Measurements from ENCODE around the gene ZNF124. TPM values are rescaled to one million over a fixed set of nuclear protein-coding genes. Genes with fewer than 3 reads are reported as not detected.
"Not testable (repeated sequence)": the region's sequence is repeated elsewhere in the genome, so short reads cannot be mapped to it uniquely, and the experiment has no call there.

ZNF124 gene
- total RNA-seq, 3 donors from 2014 or later: 16.8 to 54.2 (median 46.5) TPM

DNA sequence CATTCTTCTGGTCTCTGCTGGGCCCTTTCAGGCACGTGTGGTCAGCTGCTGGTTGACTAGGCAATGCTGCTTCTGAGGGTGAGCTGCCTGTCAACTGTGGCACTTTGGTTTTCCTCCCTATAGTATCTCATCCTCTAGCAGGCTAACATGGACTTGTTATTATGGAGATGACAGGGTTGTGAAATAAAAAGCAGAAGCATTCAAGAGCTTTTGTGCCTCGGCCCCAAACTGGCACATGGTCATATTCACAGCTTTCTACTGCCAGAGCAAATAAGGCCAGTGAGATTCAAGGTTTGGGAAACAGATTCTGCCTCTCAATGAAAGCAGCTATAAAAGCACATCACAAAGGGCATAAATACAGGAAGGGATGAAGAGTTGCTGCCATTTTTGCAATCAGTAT, 1.6 kb upstream of the ZNF124 start:
- no peaks in the 10 kb centered on the region for H3K36me3 ChIP-seq
- intact Hi-C loops (cut with DNase I; ENCODE audit: low total_unique reads): no loop called here
- H3K27me3 ChIP-seq: no peaks in the 10 kb centered on the region
- H3K27ac ChIP-seq: no peak overlapping the region
- peaks cover 0 to 2% of the 10 kb centered on the region in 2 donors for H3K9me3 ChIP-seq
- TF ChIP-seq POLR2AphosphoS5 (IDR thresholded peaks at IDR 0.05) (no peak), POLR2A (IDR thresholded peaks at IDR 0.05) (no peak)
- TF ChIP-seq, protein P1, sequence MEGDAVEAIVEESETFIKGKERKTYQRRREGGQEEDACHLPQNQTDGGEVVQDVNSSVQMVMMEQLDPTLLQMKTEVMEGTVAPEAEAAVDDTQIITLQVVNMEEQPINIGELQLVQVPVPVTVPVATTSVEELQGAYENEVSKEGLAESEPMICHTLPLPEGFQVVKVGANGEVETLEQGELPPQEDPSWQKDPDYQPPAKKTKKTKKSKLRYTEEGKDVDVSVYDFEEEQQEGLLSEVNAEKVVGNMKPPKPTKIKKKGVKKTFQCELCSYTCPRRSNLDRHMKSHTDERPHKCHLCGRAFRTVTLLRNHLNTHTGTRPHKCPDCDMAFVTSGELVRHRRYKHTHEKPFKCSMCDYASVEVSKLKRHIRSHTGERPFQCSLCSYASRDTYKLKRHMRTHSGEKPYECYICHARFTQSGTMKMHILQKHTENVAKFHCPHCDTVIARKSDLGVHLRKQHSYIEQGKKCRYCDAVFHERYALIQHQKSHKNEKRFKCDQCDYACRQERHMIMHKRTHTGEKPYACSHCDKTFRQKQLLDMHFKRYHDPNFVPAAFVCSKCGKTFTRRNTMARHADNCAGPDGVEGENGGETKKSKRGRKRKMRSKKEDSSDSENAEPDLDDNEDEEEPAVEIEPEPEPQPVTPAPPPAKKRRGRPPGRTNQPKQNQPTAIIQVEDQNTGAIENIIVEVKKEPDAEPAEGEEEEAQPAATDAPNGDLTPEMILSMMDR (IDR thresholded peaks at IDR 0.05): no peak
- no peaks in the 10 kb centered on the region for H3K4me1 ChIP-seq
- no peak overlapping the region for H3K4me3 ChIP-seq
- no peak for DNase-seq (ENCODE audit: low spot score in 2 of 2)

DNA sequence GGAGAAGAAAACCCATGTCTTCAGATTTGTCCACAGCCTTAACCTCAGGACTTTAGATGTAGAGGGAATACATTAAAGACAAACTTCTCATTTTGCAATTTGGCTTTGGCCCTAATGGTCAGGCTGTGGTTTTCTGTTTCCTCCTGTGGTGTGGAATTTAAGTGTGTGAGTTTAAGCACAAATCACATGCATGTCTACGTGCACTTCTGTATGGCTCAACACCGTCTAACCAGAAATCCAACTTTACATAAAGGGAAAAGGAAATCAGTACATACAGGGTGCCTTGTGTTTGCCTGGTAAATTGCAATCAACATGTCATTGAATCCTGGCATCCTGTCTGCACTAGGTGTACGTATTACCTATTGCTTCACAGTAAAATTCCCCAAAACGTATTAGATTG, 1.2 kb upstream of the ZNF124 start:
- intact Hi-C loops (cut with DNase I; ENCODE audit: low total_unique reads): no loop called here
- no peak overlapping the region for H3K27ac ChIP-seq

DNA sequence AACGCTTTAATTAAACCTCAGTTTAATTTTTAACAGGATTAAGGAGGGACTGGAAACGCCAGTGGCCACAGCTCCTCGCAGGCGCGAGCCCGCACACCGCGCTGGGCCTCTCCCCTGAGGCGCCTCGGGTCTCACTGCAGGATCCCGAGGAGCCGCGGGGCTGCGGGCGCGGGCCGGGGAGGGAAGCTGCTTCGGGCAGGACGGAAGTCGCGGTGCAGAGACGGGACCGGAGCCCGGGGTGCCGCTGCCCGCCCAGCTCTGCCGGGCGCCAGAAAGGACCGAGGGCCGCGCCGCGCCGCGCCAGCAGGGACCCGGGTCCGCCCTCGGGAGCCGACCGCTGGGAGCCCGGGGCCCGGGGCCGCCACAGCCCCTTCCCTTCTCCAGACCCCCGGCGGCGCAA, 377 bp downstream of the ZNF124 start:
- H3K27me3 ChIP-seq; H3K27ac ChIP-seq; H3K4me1 ChIP-seq; H3K9me3 ChIP-seq; intact Hi-C loops (cut with DNase I; ENCODE audit: low total_unique reads); H3K4me3 ChIP-seq; H3K36me3 ChIP-seq; DNase-seq (ENCODE audit: low spot score in 2 of 2): not testable (repeated sequence)

More for the DNA sequence above, 1.2 kb upstream of the ZNF124 start:
- Histone ChIP-seq H3K9me3 (peaks cover 0 to 3% of the 10 kb centered on the region in 2 donors), H3K4me3 (no peak overlapping the region), H3K27me3 (no peaks in the 10 kb centered on the region), H3K36me3 (no peaks in the 10 kb centered on the region), H3K4me1 (no peaks in the 10 kb centered on the region)
- no peak for TF ChIP-seq POLR2A (IDR thresholded peaks at IDR 0.05)
- TF ChIP-seq, protein P1 (IDR thresholded peaks at IDR 0.05): no peak
- no peak for TF ChIP-seq POLR2AphosphoS5 (IDR thresholded peaks at IDR 0.05)
- DNase-seq (ENCODE audit: low spot score in 2 of 2): no peak

DNA sequence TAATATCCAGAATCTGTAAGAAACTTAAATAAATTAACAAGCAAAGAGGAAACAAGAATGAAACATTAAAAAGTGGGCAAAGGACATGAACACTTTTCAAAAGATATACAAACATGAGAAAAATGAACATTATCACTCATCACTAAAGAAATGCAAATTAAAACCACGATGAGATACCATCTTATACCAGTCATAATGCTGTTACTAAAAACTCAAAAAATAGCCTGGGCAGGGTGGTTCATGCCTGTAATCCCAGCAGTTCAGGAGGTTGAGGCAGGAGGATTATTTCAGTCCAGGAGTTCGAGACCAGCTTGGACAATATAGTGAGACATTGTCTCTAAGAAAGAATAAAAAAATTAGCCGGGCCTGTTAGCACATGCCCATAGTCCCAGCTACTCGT, 6.1 kb downstream of the ZNF124 start:
- Histone ChIP-seq H3K4me3 (no peak overlapping the region), H3K36me3 (no peaks in the 10 kb centered on the region), H3K27ac (no peak overlapping the region), H3K4me1 (no peaks in the 10 kb centered on the region), H3K9me3 (peaks cover 27 to 47% of the 10 kb centered on the region in 2 donors), H3K27me3 (no peaks in the 10 kb centered on the region)
- no peak for DNase-seq (ENCODE audit: low spot score in 2 of 2)
- TF ChIP-seq POLR2AphosphoS5 (IDR thresholded peaks at IDR 0.05) (no peak), POLR2A (IDR thresholded peaks at IDR 0.05) (no peak)
- TF ChIP-seq, protein P1 (IDR thresholded peaks at IDR 0.05): no peak
- intact Hi-C loops (cut with DNase I; ENCODE audit: low total_unique reads): no loop called here

DNA sequence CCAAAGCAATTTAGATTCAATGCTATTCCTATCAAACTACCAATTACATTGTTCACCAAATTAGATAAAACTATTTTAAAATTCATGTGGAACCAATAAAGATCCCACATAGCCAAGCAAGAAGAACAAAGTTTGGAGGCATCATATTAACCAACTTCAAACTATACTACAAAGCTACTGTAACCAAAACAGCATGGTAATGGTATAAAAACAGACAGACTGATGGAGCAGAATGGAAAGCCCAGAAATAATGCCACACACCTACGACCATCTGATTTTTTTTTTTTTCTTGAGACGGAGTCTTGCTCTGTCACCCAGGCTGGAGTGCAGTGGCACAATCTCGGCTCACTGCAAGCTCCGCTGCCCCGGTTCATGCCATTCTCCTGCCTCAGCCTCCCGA, 7.1 kb downstream of the ZNF124 start:
- TF ChIP-seq POLR2AphosphoS5 (IDR thresholded peaks at IDR 0.05) (no peak), POLR2A (IDR thresholded peaks at IDR 0.05) (no peak)
- TF ChIP-seq, protein P1 (IDR thresholded peaks at IDR 0.05): no peak
- Histone ChIP-seq H3K27ac (no peak overlapping the region), H3K9me3 (peaks cover 33 to 52% of the 10 kb centered on the region in 2 donors), H3K36me3 (no peaks in the 10 kb centered on the region), H3K4me3 (no peak overlapping the region), H3K4me1 (no peaks in the 10 kb centered on the region), H3K27me3 (no peaks in the 10 kb centered on the region)
- DNase-seq (ENCODE audit: low spot score in 2 of 2): no peak
- intact Hi-C loops (cut with DNase I; ENCODE audit: low total_unique reads): no loop called here

DNA sequence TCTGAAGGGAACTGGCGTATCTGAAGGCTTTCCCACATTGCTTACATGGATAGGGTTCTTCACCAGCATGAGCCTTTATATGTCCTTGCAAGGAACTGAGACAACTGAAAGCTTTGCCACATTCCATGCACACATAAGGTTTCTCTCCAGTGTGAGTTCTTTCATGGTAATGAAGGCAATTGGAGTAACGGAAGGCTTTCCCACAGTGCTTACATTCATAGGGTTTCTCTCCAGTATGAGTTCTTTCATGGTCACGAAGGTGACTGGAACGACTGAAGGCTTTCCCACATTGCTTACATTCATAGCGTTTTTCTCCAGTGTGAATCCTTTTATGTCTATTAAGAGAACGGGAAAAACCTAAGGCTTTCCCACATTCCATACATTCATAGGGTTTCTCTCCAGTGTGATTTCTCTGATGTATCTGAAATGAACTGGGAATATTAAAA, 15.0 kb downstream of the ZNF124 start:
- TF ChIP-seq POLR2AphosphoS5 (IDR thresholded peaks at IDR 0.05) (no peak), POLR2A (IDR thresholded peaks at IDR 0.05) (no peak)
- TF ChIP-seq, protein P1 (IDR thresholded peaks at IDR 0.05): no peak
- intact Hi-C loops (cut with DNase I; ENCODE audit: low total_unique reads): no loop called here
- no peaks in the 10 kb centered on the region for H3K4me1 ChIP-seq
- H3K27me3 ChIP-seq: no peaks in the 10 kb centered on the region
- no peak overlapping the region for H3K27ac ChIP-seq
- peaks cover 11% of the 10 kb centered on the region for H3K36me3 ChIP-seq
- peaks cover 53 to 89% of the 10 kb centered on the region in 2 donors for H3K9me3 ChIP-seq
- H3K4me3 ChIP-seq: no peak overlapping the region
- no peak for DNase-seq (ENCODE audit: low spot score in 2 of 2)
